Measurements from ENCODE around the gene NYAP1.
"Not testable (repeated sequence)": the region's sequence is repeated elsewhere in the genome, so short reads cannot be mapped to it uniquely, and the experiment has no call there.

The NYAP1 gene

DNA sequence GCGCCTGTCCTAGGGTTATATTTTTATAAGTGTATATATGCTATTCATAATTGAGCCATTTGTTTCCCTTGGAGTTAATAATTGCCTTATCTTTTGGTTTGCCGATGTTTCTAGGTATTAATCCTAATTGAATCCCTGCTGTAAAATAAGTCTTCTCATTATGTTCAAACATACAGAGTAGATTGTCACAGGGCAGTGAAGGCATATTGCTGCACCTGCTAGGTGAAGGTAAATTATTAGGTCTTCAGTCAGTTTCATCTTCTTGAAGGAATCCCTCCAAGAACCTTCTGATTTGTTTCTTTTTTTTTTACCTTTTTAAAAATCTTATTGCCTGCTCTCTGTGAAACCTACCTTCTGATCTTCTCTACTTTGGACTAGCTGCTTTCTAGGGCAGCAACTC, 37.3 kb downstream of the NYAP1 start:
- Histone ChIP-seq H3K9me3 (replicated peaks in 1 of 2; ENCODE audit: control insufficient read depth in 2 of 2, insufficient read depth in 1 of 2, low read depth in 1 of 2, low read length in 2 of 2) (no peaks in the 10 kb centered on the region), H3K4me1 (ENCODE audit: control insufficient read depth in 2 of 2, insufficient read depth in 1 of 2, low read depth in 1 of 2, low read length in 2 of 2) (no peaks in the 10 kb centered on the region), H3K27me3 (ENCODE audit: control insufficient read depth in 3 of 3, insufficient read depth in 3 of 3, low read depth in 1 of 3, low read length in 3 of 3) (peaks cover 0 to 1% (median 0%) of the 10 kb centered on the region in 3 experiments), H3K79me1 (ENCODE audit: low read depth, low read length) (no peaks in the 10 kb centered on the region), H2BK12ac (ENCODE audit: low read length) (no peak overlapping the region), H2AFZ (ENCODE audit: low read length) (no peak overlapping the region), H2BK120ac (ENCODE audit: low read depth, low read length) (no peak overlapping the region), H3K4me2 (ENCODE audit: insufficient read depth, low read length, poor library complexity, severe bottlenecking) (no peak overlapping the region), H3K27ac (replicated peaks; ENCODE audit: low read length) (no peak overlapping the region), H2AK5ac (ENCODE audit: low read depth, low read length) (no peak overlapping the region), H3K36me3 (replicated peaks in 1 of 2; ENCODE audit: control insufficient read depth in 2 of 2, insufficient read depth in 2 of 2, low read length in 2 of 2) (no peaks in the 10 kb centered on the region), H3K14ac (ENCODE audit: low read length) (no peak overlapping the region), H3K18ac (ENCODE audit: low read length) (no peak overlapping the region), H2BK5ac (ENCODE audit: low read length) (no peak overlapping the region), H3K23ac (ENCODE audit: low read depth, low read length, poor library complexity) (no peak overlapping the region), H3K4me3 (ENCODE audit: low read length in 2 of 2) (no peak overlapping the region), H4K8ac (ENCODE audit: low read depth, low read length) (no peak overlapping the region), H3K9ac (ENCODE audit: low read depth, low read length, poor library complexity) (no peak overlapping the region), H2BK15ac (ENCODE audit: low read length) (no peak overlapping the region), H3K4ac (ENCODE audit: low read length) (no peak overlapping the region), H4K91ac (ENCODE audit: low read depth, low read length, poor library complexity) (no peak overlapping the region)
- no CpG with 5 or more reads among the region's 2 CpGs for WGBS, 2 donors (ENCODE audit: extremely low coverage in 2 of 2, insufficient read length in 2 of 2, insufficient replicate concordance in 1 of 2)
- no peak for DNase-seq (ENCODE audit: low spot score)

GRCh38 chr7:100521909-100522593, 38.3 kb downstream of the NYAP1 start:
- not testable (repeated sequence) for H3K9ac ChIP-seq (ENCODE audit: low read depth, low read length, poor library complexity); H3K27me3 ChIP-seq (ENCODE audit: control insufficient read depth in 3 of 3, insufficient read depth in 3 of 3, low read depth in 1 of 3, low read length in 3 of 3); H3K4me1 ChIP-seq (ENCODE audit: control insufficient read depth in 2 of 2, insufficient read depth in 1 of 2, low read depth in 1 of 2, low read length in 2 of 2); H3K9me3 ChIP-seq (replicated peaks in 1 of 2; ENCODE audit: control insufficient read depth in 2 of 2, insufficient read depth in 1 of 2, low read depth in 1 of 2, low read length in 2 of 2); H3K79me1 ChIP-seq (ENCODE audit: low read depth, low read length); H3K4me2 ChIP-seq (ENCODE audit: insufficient read depth, low read length, poor library complexity, severe bottlenecking); H4K91ac ChIP-seq (ENCODE audit: low read depth, low read length, poor library complexity); H2BK12ac ChIP-seq (ENCODE audit: low read length); H2AK5ac ChIP-seq (ENCODE audit: low read depth, low read length); H2AFZ ChIP-seq (ENCODE audit: low read length); H4K8ac ChIP-seq (ENCODE audit: low read depth, low read length); H3K4ac ChIP-seq (ENCODE audit: low read length); H3K18ac ChIP-seq (ENCODE audit: low read length); H3K23ac ChIP-seq (ENCODE audit: low read depth, low read length, poor library complexity); DNase-seq (ENCODE audit: low spot score); H3K4me3 ChIP-seq (ENCODE audit: low read length in 2 of 2); H2BK120ac ChIP-seq (ENCODE audit: low read depth, low read length); H2BK5ac ChIP-seq (ENCODE audit: low read length); H3K14ac ChIP-seq (ENCODE audit: low read length); H3K27ac ChIP-seq (replicated peaks; ENCODE audit: low read length); H3K36me3 ChIP-seq (replicated peaks in 1 of 2; ENCODE audit: control insufficient read depth in 2 of 2, insufficient read depth in 2 of 2, low read length in 2 of 2); H2BK15ac ChIP-seq (ENCODE audit: low read length)
- no CpG with 5 or more reads among the region's 3 CpGs for WGBS, 2 donors (ENCODE audit: extremely low coverage in 2 of 2, insufficient read length in 2 of 2, insufficient replicate concordance in 1 of 2)

- H4K8ac ChIP-seq (ENCODE audit: low read depth, low read length); H2BK120ac ChIP-seq (ENCODE audit: low read depth, low read length); H2BK5ac ChIP-seq (ENCODE audit: low read length); H3K9ac ChIP-seq (ENCODE audit: low read depth, low read length, poor library complexity); H3K23ac ChIP-seq (ENCODE audit: low read depth, low read length, poor library complexity); H2AFZ ChIP-seq (ENCODE audit: low read length); H3K79me1 ChIP-seq (ENCODE audit: low read depth, low read length); DNase-seq (ENCODE audit: low spot score); H2BK12ac ChIP-seq (ENCODE audit: low read length); H3K4me1 ChIP-seq (ENCODE audit: control insufficient read depth in 2 of 2, insufficient read depth in 1 of 2, low read depth in 1 of 2, low read length in 2 of 2); H2AK5ac ChIP-seq (ENCODE audit: low read depth, low read length); H3K9me3 ChIP-seq (replicated peaks in 1 of 2; ENCODE audit: control insufficient read depth in 2 of 2, insufficient read depth in 1 of 2, low read depth in 1 of 2, low read length in 2 of 2); H3K14ac ChIP-seq (ENCODE audit: low read length); H4K91ac ChIP-seq (ENCODE audit: low read depth, low read length, poor library complexity); H3K4me3 ChIP-seq (ENCODE audit: low read length in 2 of 2); H3K4me2 ChIP-seq (ENCODE audit: insufficient read depth, low read length, poor library complexity, severe bottlenecking); H3K36me3 ChIP-seq (replicated peaks in 1 of 2; ENCODE audit: control insufficient read depth in 2 of 2, insufficient read depth in 2 of 2, low read length in 2 of 2); H3K4ac ChIP-seq (ENCODE audit: low read length); H3K27me3 ChIP-seq (ENCODE audit: control insufficient read depth in 3 of 3, insufficient read depth in 3 of 3, low read depth in 1 of 3, low read length in 3 of 3); H2BK15ac ChIP-seq (ENCODE audit: low read length); H3K27ac ChIP-seq (replicated peaks; ENCODE audit: low read length); H3K18ac ChIP-seq (ENCODE audit: low read length): not testable (repeated sequence)
- WGBS, 2 donors (ENCODE audit: extremely low coverage in 2 of 2, insufficient read length in 2 of 2, insufficient replicate concordance in 1 of 2): no CpG with 5 or more reads among the region's 34 CpGs
These were observed 39.5 kb downstream of the NYAP1 start for GRCh38 chr7:100523192-100523591.

GRCh38 chr7:100528108-100528866, 44.6 kb downstream of the NYAP1 start:
- H2BK5ac ChIP-seq (ENCODE audit: low read length); H3K9me3 ChIP-seq (replicated peaks in 1 of 2; ENCODE audit: control insufficient read depth in 2 of 2, insufficient read depth in 1 of 2, low read depth in 1 of 2, low read length in 2 of 2); H3K4ac ChIP-seq (ENCODE audit: low read length); H3K79me1 ChIP-seq (ENCODE audit: low read depth, low read length); H3K14ac ChIP-seq (ENCODE audit: low read length); H2AFZ ChIP-seq (ENCODE audit: low read length); DNase-seq (ENCODE audit: low spot score); H3K27me3 ChIP-seq (ENCODE audit: control insufficient read depth in 3 of 3, insufficient read depth in 3 of 3, low read depth in 1 of 3, low read length in 3 of 3); H3K4me3 ChIP-seq (ENCODE audit: low read length in 2 of 2); H4K8ac ChIP-seq (ENCODE audit: low read depth, low read length); H2AK5ac ChIP-seq (ENCODE audit: low read depth, low read length); H3K27ac ChIP-seq (replicated peaks; ENCODE audit: low read length); H3K36me3 ChIP-seq (replicated peaks in 1 of 2; ENCODE audit: control insufficient read depth in 2 of 2, insufficient read depth in 2 of 2, low read length in 2 of 2); H3K23ac ChIP-seq (ENCODE audit: low read depth, low read length, poor library complexity); H3K9ac ChIP-seq (ENCODE audit: low read depth, low read length, poor library complexity); H2BK15ac ChIP-seq (ENCODE audit: low read length); H3K4me1 ChIP-seq (ENCODE audit: control insufficient read depth in 2 of 2, insufficient read depth in 1 of 2, low read depth in 1 of 2, low read length in 2 of 2); H3K4me2 ChIP-seq (ENCODE audit: insufficient read depth, low read length, poor library complexity, severe bottlenecking); H2BK120ac ChIP-seq (ENCODE audit: low read depth, low read length); H2BK12ac ChIP-seq (ENCODE audit: low read length); H4K91ac ChIP-seq (ENCODE audit: low read depth, low read length, poor library complexity); H3K18ac ChIP-seq (ENCODE audit: low read length): not testable (repeated sequence)
- WGBS, 2 donors (ENCODE audit: extremely low coverage in 2 of 2, insufficient read length in 2 of 2, insufficient replicate concordance in 1 of 2): no CpG with 5 or more reads among the region's 12 CpGs
